HG03558 (cell line): ENCODE results near the gene DCAF5.
"Not testable (repeated sequence)": the region's sequence is repeated elsewhere in the genome, so short reads cannot be mapped to it uniquely, and the experiment has no call there.

Experiments
- ATAC-seq: cut with Tn5 transposase; IDR thresholded peaks from one replicate; pipeline ENCODE4 v1.9.1; 2021; ENCODE audit warnings: moderate number of reproducible peaks; ENCODE audit not compliant: unreplicated experiment; ENCODE audit errors: extremely low read depth

Gene DCAF5

DNA sequence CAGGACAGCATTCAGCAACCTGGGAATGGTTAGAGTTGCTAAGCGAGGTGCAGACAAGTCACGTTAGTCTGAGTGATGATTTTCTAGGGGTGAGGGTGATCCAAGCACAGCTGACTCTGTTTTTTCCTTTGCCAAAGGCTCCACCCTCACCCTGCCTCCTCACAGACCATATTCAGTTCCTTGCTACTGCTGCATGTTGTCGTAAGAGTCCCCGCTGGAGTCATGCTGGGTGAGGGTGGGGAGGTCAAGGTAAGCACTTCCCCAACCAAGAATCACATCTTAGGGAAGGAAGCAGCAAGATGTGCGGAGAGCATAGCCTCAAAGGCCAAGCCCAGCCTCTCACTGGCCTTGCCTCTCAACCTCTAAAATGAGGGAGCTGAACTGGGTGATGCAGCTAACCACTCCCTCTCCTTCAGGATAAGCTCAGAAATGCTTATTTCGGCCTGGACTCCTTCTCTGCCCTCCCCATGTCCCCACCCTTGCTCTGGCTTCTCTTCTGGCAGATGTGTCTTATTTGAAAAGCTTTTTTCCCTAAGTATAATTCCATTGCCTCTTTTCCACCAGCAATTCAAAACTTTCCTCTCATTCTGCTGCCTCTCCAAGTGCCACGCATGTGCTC lies 107.0 kb downstream of the DCAF5 start:
- no peak for ATAC-seq

DNA sequence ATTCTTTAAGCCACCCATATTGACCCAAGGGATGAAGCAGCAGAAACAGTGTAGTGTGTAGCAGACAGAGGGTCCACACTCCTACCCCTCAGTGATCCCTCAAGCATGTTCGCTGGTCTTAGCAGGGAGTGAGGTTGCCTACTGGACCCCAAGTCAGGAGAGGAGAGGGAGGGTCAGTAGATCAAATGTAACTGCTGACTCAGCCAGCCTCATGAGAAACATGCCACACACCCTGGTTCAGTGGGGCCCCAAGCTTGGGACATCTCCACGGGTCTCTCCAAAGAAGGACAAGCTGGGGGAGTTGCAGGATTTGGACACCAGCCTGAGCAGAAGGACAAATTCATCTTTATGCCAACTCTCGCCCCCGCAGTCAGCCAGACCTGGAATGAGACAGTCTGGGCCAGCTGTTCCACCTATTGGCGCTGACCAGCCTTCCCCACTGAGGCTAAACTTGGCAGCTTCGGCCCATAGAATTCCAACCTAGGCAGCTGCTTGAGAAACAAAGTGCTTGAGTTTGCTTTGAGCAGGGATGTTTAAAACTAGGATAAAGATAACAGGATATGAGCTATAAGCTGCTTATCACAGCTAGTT lies 107.9 kb downstream of the DCAF5 start:
- ATAC-seq: no peak

- no peak for ATAC-seq
Measured at GRCh38 chr14:69044296-69044695, 108.6 kb downstream of the DCAF5 start.

- ATAC-seq: no peak
Measured at GRCh38 chr14:69043596-69044260, 109.2 kb downstream of the DCAF5 start.

DNA sequence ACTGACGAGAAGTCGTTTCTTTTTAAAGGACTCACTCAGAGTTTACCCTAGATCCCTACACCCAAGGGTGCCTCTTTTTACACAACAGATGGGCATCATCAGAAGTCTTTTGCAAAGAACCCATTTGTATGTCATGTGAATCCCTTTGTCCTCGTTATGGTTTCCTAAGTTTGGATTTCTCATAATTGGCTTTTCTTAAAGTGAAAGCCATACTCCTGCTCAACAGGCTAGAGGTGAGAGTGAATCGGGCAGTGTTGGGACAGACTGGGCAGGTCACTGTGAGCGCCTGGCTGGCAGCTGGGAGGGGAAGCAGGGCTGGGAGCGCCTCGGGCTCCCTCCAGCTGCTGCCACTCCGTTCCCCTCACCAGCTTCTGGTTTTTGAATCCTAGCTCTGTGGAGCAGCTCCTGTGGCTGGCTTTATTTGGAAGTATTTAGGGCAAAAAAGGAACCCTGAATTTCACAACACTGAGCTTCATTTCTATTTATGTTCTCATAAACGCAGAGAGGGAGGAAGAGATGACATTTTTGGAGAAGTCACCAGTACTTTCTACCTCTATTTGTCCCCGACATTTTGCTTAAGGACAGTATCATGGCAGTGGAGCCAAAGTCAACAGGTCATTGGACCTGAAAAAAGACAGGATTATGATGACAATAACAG lies 110.0 kb downstream of the DCAF5 start:
- no peak for ATAC-seq

GRCh38 chr14:69042299-69042698 lies 110.6 kb downstream of the DCAF5 start:
- ATAC-seq: no peak

DNA sequence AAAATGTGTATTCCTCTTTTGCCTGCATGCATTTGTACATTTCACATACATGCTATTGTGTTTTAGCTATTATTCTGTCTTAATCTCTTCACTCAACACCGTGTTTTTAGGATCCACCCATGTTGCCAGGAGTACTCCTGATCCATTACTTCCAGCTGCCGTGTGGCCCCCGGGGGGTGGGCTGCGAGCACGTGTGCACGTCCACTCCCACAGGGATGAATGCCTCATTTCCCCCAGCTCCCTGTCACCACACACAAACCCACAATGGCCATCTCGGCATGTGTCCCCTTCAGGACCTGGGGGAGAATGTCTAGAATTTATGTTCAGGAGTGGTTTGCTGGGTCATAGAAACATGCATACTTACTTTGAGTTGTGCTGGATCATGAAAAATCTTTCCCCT lies 111.1 kb downstream of the DCAF5 start:
- no peak for ATAC-seq

- no peak for ATAC-seq
Measured at GRCh38 chr14:69040353-69040752, 112.6 kb downstream of the DCAF5 start.

DNA sequence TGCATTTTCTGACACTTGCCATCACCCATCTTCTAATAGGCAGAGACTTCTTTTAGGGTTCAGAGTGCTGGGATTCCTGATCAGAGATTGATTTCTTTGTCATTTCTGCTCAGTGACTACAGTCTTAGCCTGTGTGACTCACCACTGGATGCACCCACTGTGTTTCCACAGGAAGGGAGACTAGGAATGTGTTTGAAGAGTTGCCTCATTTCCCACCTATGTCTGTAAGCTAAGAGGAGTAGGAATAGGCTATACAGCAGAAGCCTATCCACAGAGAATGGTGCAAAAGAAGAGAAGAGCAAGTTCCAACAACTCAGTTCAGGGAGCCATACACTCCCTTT lies 113.7 kb downstream of the DCAF5 start:
- ATAC-seq: no peak

- no peak for ATAC-seq
Measured at GRCh38 chr14:69038455-69039287, 114.2 kb downstream of the DCAF5 start.

DNA sequence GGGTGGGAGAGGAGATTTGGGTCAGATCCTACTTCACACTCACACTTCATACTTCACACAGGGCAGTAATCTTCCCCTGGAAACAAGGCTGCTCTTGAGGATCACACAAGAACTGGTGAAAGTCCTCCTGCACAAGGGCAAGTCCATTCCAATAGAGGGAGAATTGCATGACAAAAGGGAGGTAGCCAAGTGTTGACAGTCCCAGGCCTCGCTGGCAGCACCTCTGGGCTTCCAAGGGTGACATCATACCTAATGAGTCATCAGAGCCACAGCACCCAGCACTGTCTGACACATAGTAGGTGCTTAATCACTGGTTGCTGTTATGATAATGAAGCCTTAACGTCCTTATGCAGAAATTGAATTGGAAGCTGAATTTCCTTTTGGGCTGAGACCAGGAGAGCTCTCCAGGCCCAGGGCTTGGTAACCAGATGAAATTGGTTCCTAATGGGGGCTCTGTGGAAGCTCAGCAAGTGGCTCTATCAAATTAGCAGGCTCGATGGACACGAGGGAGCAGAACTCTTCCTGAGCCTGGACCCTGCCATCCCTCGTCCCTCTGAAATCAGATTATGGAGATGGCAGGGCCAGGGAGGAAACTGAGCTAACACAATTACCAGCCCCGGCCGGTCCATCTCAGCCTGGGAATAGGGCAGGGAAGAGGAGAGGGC lies 115.0 kb downstream of the DCAF5 start:
- ATAC-seq: no peak

DNA sequence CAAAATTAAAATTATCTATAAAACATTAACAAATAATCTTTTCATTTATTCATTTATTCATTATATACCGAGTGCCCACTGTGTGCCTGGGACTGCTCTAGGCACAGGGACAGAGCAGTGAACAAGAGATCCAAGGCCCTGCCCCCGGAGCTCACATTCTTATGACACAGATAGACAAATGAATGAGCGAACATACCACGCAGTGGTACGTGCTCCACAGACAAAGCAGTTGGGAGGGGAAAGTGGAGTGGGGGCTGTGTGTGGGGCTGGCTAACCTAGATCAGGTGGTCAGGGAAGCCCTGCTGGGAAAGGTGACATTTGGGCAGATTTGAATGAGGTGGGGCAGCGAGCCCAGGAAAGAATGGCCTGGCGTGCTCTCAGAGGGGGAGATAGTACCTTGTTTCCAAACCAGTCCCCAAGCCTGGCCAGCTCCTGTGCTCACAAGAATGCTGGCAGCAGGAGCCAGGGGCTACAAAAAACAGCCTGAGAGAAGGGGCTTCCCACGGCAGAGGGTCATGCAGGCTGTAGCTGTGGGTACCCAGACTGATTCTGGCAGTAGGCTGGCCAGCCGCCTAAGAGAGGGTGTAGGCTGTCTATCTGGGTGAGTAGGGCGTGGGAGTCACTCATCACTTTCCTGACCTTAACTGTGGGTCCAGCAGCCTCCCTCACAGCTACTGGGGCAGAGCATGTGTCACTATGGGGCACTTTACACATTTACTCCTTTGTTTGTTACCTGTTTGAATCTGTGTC lies 116.0 kb downstream of the DCAF5 start:
- no peak for ATAC-seq

DNA sequence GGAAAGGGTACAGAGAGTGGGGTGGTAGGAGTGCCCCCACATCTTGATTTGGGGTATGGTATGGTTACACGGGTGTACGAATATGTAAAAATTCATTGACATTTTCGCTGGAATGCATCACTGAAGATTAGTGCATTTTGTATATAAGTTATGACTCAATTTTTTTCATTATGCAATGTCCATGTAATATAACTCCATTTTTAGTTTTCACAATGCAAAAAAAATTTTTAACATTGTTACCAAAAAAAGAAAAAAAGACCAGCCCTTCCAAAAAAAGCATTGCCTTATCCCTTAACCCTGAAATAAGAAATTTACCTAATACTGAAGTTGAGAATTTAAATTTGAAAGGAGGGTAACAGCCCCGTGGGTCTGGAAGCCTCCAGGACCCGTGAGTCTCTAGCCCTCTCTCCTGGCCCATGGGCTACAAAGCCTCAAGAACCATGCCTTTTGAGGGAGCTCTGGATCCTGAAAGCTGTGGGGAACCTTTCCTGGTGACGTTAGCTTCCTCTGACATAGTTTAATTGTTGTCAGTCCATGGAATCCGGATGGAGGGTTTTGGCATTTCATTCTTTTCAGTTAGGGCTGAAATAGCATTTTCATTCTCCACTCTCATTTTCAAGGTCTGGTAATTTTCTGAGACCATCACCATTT lies 118.2 kb downstream of the DCAF5 start:
- ATAC-seq: no peak

- ATAC-seq: no peak
Measured at GRCh38 chr14:69027242-69027913, 125.5 kb downstream of the DCAF5 start.

DNA sequence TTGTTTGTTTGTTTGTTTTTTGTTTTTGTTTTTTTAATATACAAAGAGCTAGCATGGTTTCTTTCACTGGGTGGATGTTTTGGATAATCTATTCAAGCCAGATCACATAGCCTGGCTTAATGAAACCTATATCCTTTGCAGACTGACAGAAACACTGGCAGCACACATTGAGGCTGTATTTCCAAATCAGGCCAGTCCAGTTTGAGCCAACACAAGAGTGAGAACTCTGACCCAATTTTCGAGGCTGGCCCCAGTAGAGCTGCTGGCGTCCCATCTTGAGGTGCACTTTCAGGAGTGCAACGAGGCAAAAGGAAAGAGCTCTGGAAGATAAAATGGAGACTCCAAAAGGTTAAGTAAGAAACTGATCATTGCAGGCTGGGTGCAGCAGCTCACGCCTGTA lies 129.9 kb downstream of the DCAF5 start:
- no peak for ATAC-seq

DNA sequence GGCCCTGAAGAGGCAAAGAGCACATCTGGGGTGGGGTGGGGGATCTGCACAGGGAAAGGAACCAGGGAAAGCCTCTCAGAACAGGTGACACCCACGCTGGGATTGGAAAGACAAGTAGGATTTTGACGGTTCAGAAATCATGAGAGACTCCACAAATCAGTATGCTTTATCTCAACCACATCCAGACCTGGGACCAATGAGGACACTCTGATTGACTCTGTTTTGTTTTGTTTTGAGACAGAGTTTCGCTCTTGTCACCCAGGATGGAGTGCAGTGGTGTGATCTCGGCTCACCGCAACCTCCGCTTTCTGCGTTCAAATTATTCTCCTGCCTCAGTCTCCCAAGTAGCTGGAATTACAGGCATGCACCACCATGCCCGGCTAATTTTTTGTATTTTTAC lies 130.8 kb downstream of the DCAF5 start:
- ATAC-seq: not testable (repeated sequence)

DNA sequence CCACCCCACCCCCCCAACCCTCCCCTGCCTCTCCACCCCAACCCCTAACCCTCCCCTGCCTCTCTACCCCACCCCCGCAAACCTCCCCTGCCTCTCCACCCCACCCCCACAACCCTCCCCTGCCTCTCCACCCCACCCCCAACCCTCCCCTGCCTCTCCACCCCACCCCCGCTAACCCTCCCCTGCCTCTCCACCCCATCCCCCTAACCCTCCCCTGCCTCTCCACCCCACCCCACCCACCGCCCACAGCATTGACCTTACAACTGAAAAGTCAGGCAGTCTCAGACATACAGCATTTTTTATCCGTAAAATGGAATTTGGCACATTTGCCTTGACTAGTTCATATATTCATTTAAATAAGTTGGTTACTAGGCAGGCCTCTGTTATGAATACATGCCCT lies 135.2 kb downstream of the DCAF5 start:
- ATAC-seq: no peak

GRCh38 chr14:69014829-69015259 lies 138.1 kb downstream of the DCAF5 start:
- no peak for ATAC-seq
